ENCODE measurements around the gene FSTL1.

FSTL1 gene

GRCh38 chr3:120451806-120452205, 1.0 kb upstream of the FSTL1 start:
- Mint-ChIP-seq H3K4me1 (ENCODE audit: low read depth) (peaks cover 16% of the 10 kb centered on the region), H3K9me3 (ENCODE audit: low read depth) (no peaks in the 10 kb centered on the region), H3K27ac (no peak overlapping the region), H3K4me3 (peak overlapping the region; percentile 80), H3K36me3 (no peaks in the 10 kb centered on the region), H3K27me3 (peaks cover 29% of the 10 kb centered on the region)

GRCh38 chr3:120451272-120451761, 525 bp upstream of the FSTL1 start:
- peak overlapping the region; percentile 80 for H3K4me3 Mint-ChIP-seq
- H3K4me1 Mint-ChIP-seq (ENCODE audit: low read depth), result peaks cover 16% of the 10 kb centered on the region
- no peak overlapping the region for H3K27ac Mint-ChIP-seq
- H3K36me3 Mint-ChIP-seq, result no peaks in the 10 kb centered on the region
- peaks cover 29% of the 10 kb centered on the region for H3K27me3 Mint-ChIP-seq
- H3K9me3 Mint-ChIP-seq (ENCODE audit: low read depth), result no peaks in the 10 kb centered on the region

DNA sequence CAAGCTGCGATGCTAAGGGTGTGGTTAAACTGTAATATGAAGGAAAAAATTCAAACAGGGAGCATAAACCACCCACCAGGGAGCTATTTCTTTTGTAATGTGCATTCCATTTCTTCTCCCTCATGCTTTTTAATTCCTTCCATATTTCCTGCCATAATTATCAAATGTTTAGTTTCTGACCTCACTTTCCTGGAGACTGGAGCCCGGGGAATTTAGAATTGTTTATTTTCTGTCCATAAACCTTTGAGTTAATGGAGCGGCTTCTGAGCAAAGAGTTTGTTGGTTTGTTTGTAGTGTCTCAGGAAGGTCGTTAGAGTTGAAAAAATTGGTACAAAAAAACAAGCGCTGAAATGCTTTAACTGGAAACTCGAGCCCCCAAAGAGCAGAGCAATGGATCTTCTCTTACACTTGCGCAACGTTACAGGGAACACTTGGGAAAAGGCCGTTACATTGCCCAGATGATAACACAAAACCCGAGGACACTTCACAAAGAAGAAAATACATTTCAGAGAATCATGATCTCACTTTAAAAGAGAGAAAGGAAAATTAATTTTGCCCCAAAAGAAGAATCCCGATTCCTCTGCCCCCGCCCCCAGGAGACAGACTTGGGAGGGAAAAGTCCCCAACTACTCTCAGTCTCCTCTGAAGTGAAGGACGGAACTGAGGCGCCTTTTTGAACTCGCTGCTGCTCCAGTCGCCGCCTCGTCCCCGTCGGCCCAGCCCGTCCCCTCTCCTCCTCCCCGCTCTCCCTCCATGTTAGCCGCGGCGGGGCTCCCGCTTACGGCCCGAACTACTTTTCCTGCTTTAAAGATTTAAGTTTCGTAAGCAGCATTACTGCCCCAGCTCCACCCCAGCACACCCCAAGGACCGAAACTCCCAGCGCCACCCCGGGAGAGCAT, 842 bp downstream of the FSTL1 start:
- no peak overlapping the region for H3K27ac Mint-ChIP-seq
- H3K4me3 Mint-ChIP-seq, result peak overlapping the region; percentile 86
- no peaks in the 10 kb centered on the region for H3K9me3 Mint-ChIP-seq (ENCODE audit: low read depth)
- peaks cover 16% of the 10 kb centered on the region for H3K4me1 Mint-ChIP-seq (ENCODE audit: low read depth)
- peaks cover 31% of the 10 kb centered on the region for H3K27me3 Mint-ChIP-seq
- no peaks in the 10 kb centered on the region for H3K36me3 Mint-ChIP-seq

GRCh38 chr3:120449251-120449650, 1.5 kb downstream of the FSTL1 start:
- Mint-ChIP-seq H3K4me1 (ENCODE audit: low read depth) (peaks cover 16% of the 10 kb centered on the region), H3K9me3 (ENCODE audit: low read depth) (no peaks in the 10 kb centered on the region), H3K36me3 (no peaks in the 10 kb centered on the region), H3K4me3 (peak overlapping the region; percentile 86), H3K27ac (no peak overlapping the region), H3K27me3 (peaks cover 31% of the 10 kb centered on the region)

DNA sequence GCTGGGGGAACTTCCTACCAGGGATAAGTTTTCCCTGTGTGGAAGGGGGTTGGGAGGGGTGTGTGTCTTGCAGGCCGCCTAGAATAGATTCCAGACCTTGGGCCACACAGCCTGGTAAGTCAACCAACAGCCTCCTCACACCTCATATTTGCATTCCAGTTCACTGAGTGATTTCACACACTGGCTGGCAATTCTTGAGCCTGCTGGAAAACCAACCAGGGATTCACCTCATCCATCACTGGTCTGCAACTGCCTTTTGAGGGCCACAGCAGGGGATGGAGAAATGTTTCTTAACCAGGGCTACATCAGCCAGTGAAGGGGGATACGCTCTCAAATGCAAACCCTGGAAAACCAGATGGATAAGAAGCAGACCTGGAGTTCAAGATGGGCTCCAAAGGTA, 2.0 kb downstream of the FSTL1 start:
- H3K36me3 Mint-ChIP-seq, result no peaks in the 10 kb centered on the region
- H3K27me3 Mint-ChIP-seq, result peaks cover 28% of the 10 kb centered on the region

DNA sequence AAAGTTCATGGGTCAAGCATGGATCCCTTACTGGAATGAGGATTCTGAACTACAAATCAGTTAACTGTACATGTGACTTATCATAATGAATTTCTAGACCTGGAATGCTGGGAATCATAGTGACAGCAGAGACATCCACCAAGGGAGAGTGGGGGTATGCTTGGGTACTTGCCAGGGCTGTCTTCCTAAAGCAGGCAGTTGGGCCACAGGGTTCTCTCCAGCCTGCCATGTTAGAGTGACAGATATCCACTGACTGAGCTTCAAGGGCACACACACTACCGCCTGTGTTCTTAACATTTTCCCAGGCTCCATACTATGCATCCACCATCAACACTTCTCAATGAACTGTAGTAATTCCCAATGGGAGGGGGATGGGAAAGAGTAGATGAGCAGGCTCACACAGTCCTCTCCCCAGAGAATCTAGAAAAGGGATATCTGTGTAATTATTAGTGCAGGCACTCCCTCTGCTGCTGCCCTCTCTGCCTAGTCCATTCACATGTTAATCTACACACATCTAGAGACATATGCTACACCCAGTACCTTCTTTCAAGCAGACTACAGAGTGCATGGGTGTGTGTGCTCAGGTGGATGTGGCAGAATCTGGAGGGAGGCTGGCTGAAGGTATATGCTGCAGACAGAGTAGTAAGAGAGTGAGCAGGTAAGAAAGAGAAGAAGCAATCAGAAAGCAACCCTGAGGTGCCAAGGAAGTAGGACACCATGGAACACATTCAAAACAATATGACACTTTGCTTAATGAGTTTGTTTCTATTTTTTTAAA, 3.7 kb downstream of the FSTL1 start:
- H3K4me3 Mint-ChIP-seq, result no peak overlapping the region
- no peaks in the 10 kb centered on the region for H3K9me3 Mint-ChIP-seq (ENCODE audit: low read depth)
- H3K27me3 Mint-ChIP-seq, result peaks cover 21% of the 10 kb centered on the region
- no peak overlapping the region for H3K27ac Mint-ChIP-seq
- H3K36me3 Mint-ChIP-seq, result no peaks in the 10 kb centered on the region
- peaks cover 15% of the 10 kb centered on the region for H3K4me1 Mint-ChIP-seq (ENCODE audit: low read depth)

More for the DNA sequence above, 2.0 kb downstream of the FSTL1 start:
- H3K4me3 Mint-ChIP-seq, result no peak overlapping the region
- no peak overlapping the region for H3K27ac Mint-ChIP-seq
- no peaks in the 10 kb centered on the region for H3K9me3 Mint-ChIP-seq (ENCODE audit: low read depth)
- peaks cover 16% of the 10 kb centered on the region for H3K4me1 Mint-ChIP-seq (ENCODE audit: low read depth)

GRCh38 chr3:120445654-120446053, 5.1 kb downstream of the FSTL1 start:
- H3K4me1 Mint-ChIP-seq (ENCODE audit: low read depth), result peaks cover 9% of the 10 kb centered on the region
- H3K4me3 Mint-ChIP-seq, result no peak overlapping the region
- no peaks in the 10 kb centered on the region for H3K9me3 Mint-ChIP-seq (ENCODE audit: low read depth)
- H3K27ac Mint-ChIP-seq, result no peak overlapping the region
- H3K36me3 Mint-ChIP-seq, result no peaks in the 10 kb centered on the region
- H3K27me3 Mint-ChIP-seq, result peaks cover 16% of the 10 kb centered on the region

GRCh38 chr3:120443626-120444123, 7.1 kb downstream of the FSTL1 start:
- no peaks in the 10 kb centered on the region for H3K36me3 Mint-ChIP-seq
- H3K27ac Mint-ChIP-seq, result no peak overlapping the region
- H3K27me3 Mint-ChIP-seq, result peaks cover 14% of the 10 kb centered on the region
- H3K4me1 Mint-ChIP-seq (ENCODE audit: low read depth), result no peaks in the 10 kb centered on the region
- H3K4me3 Mint-ChIP-seq, result no peak overlapping the region
- H3K9me3 Mint-ChIP-seq (ENCODE audit: low read depth), result no peaks in the 10 kb centered on the region

- Mint-ChIP-seq H3K36me3 (no peaks in the 10 kb centered on the region), H3K27ac (no peak overlapping the region), H3K27me3 (peaks cover 11% of the 10 kb centered on the region)
These were observed 7.7 kb downstream of the FSTL1 start for GRCh38 chr3:120442975-120443517.

GRCh38 chr3:120441776-120442175, 9.0 kb downstream of the FSTL1 start:
- Mint-ChIP-seq H3K4me1 (ENCODE audit: low read depth) (no peaks in the 10 kb centered on the region), H3K36me3 (no peaks in the 10 kb centered on the region), H3K9me3 (ENCODE audit: low read depth) (no peaks in the 10 kb centered on the region), H3K4me3 (no peak overlapping the region), H3K27me3 (peaks cover 9% of the 10 kb centered on the region), H3K27ac (no peak overlapping the region)

More at GRCh38 chr3:120442975-120443517, 7.7 kb downstream of the FSTL1 start:
- Mint-ChIP-seq H3K4me3 (no peak overlapping the region), H3K9me3 (ENCODE audit: low read depth) (no peaks in the 10 kb centered on the region), H3K4me1 (ENCODE audit: low read depth) (no peaks in the 10 kb centered on the region)

DNA sequence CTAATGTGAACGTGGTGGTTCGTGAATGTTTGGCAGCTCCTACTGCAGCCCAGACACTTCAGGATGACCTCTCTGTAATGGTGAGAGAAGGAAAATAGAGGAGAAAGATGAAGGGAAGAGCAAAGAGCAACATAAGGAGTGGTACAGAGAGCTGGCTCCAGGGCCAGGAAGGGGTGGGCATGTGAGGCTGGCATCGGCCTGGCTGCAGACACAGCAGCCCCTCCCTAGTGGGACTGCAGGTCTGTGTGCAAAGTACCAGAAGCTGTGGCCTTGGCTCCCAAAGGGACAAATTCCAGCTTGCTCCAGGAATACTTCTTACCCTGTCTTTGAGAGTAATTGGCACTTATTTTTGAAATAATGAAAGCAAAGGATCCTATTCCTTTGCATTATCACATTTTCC, 10.0 kb downstream of the FSTL1 start:
- Mint-ChIP-seq H3K4me1 (ENCODE audit: low read depth) (no peaks in the 10 kb centered on the region), H3K27ac (no peak overlapping the region), H3K36me3 (no peaks in the 10 kb centered on the region), H3K4me3 (no peak overlapping the region), H3K27me3 (peaks cover 7% of the 10 kb centered on the region), H3K9me3 (ENCODE audit: low read depth) (no peaks in the 10 kb centered on the region)

- Mint-ChIP-seq H3K4me1 (ENCODE audit: low read depth) (no peaks in the 10 kb centered on the region), H3K4me3 (no peak overlapping the region), H3K9me3 (ENCODE audit: low read depth) (no peaks in the 10 kb centered on the region), H3K27me3 (peaks cover 7% of the 10 kb centered on the region), H3K36me3 (no peaks in the 10 kb centered on the region), H3K27ac (no peak overlapping the region)
These were observed 10.6 kb downstream of the FSTL1 start for GRCh38 chr3:120440001-120440703.

DNA sequence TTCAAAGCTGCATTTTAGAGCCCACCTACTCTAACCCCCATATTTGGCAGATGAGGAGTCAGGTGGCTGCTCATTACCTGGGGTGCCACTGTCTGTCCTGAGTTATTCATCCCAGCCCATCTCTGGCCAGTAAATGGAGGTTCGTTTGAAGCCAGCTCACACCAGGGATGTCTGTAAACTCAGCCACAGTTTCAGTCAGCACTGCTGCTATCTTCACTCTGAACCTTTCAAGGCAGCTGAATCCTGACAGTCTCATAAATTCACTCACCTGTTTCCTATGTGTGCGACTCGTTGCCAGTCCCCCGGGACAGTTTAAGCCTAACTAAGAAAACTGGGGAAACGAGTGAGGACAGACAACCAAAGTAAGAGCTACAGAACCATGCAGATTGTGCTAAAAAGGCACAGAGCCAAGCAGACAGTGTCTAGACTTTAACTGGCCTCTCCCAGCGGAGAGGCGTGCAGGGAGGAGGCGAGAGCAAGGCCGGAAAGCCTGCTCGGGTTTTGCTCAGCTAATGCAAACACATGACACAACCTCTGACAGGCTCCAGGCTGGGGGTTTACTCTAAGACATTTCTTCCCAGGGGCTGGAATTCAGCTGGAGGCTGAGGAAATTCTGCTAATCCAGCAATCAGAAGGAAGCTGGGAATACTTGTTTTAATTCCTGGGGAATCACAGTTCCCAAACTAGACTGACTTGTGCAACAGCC, 12.0 kb downstream of the FSTL1 start:
- Mint-ChIP-seq H3K36me3 (no peaks in the 10 kb centered on the region), H3K4me3 (no peak overlapping the region), H3K4me1 (ENCODE audit: low read depth) (no peaks in the 10 kb centered on the region), H3K9me3 (ENCODE audit: low read depth) (no peaks in the 10 kb centered on the region), H3K27me3 (peaks cover 7% of the 10 kb centered on the region), H3K27ac (no peak overlapping the region)

DNA sequence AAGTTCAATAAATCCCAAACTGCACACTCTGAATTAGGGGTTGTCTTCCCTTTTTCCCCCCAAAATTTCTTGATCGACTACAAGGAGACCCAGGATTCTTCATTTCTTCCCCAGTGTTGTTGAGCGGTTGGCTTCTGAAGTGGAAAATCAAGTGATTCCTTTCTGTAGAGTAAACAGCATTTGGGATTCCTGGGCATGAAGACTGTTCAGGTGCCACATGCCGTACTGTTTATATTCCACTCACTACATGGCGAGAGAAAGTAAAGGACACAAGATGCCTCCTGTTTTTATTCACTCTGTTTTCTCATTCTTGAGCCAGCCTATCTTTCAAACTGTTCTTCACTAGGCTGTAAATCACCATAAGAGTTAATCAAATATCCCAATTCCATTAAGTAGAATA, 12.6 kb downstream of the FSTL1 start:
- H3K9me3 Mint-ChIP-seq (ENCODE audit: low read depth), result no peaks in the 10 kb centered on the region
- peaks cover 7% of the 10 kb centered on the region for H3K27me3 Mint-ChIP-seq
- no peak overlapping the region for H3K4me3 Mint-ChIP-seq
- no peak overlapping the region for H3K27ac Mint-ChIP-seq
- no peaks in the 10 kb centered on the region for H3K36me3 Mint-ChIP-seq
- H3K4me1 Mint-ChIP-seq (ENCODE audit: low read depth), result no peaks in the 10 kb centered on the region

Measured in activated naive CD8-positive, alpha-beta T cell (primary cell).